Superior temporal gyrus (tissue), 1 donor: ENCODE measurements around the gene STK4.

Source experiments
- DNase-seq: peaks from one replicate; pipeline ENCODE4 v3.0.0-alpha.2; 2016; ENCODE audit errors: extremely low spot score

The STK4 gene

GRCh38 chr20:44954211-44954610 lies 12.1 kb upstream of the STK4 start:
- DNase-seq: no peak

- DNase-seq: no peak
Observed at GRCh38 chr20:44955270-44955669, 11.0 kb upstream of the STK4 start.

- no peak for DNase-seq
Observed at GRCh38 chr20:44956410-44956809, 9.9 kb upstream of the STK4 start.

- DNase-seq: no peak
Observed at GRCh38 chr20:44958276-44958675, 8.0 kb upstream of the STK4 start.

DNA sequence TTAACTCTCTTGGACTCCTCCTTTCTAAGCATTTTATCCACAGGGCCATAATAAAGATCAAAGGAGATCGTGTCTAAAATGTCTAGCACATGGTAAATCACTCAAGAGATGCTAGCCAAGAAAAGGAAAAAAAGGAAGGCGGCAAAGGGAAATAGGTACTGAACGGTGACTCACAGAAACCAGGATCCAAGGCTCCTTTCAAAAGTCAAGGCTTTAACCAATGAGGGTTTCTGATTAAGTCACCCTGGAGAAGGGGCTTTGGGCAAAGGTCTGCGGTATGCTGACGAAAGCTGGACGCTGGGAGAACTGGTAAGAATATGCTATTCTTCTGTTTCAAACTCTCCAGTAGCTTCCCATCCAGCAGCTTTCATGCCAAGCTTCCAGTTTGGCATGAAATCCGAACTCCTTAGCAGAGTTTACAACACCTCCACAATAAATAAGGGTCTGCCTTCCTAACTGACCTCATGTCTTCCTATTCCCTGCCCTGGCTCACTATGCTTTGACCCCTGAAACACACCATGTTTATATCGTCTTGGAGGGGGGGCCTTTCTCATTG lies 7.2 kb upstream of the STK4 start:
- no peak for DNase-seq

DNA sequence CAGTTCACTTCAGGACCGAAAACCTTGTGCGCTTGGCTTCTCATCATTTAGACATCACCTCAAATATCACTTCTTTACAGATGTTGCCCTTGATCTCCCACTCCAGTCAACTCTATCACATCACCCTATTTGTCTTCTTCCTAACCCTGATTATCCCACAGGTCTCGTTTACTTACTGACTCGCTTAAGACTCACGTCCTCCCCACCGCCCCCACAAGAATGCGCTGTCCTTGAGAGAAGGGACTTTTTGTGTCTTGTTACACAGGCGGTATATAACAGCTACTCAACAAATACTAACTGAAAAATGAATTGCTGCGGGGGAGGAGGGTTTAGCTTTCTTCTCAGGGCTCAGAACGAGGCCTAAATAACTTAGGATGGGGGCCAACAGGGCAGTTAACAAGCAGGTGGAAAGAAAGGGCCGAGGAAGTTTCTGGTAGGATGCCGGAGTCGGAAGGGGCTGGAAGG lies 6.6 kb upstream of the STK4 start:
- peak; percentile 50 for DNase-seq

- peak; percentile 94 for DNase-seq
Observed at GRCh38 chr20:44960103-44960852, 6.0 kb upstream of the STK4 start, which contains the start of gene TOMM34. TOMM34 (minus strand) TSS chr20:44960397; CDS start chr20:44960333, 64 bp downstream.

- DNase-seq: no peak
Observed at GRCh38 chr20:44961011-44961869, 5.1 kb upstream of the STK4 start.

- no peak for DNase-seq
Observed at GRCh38 chr20:44961870-44962267, 4.4 kb upstream of the STK4 start.

DNA sequence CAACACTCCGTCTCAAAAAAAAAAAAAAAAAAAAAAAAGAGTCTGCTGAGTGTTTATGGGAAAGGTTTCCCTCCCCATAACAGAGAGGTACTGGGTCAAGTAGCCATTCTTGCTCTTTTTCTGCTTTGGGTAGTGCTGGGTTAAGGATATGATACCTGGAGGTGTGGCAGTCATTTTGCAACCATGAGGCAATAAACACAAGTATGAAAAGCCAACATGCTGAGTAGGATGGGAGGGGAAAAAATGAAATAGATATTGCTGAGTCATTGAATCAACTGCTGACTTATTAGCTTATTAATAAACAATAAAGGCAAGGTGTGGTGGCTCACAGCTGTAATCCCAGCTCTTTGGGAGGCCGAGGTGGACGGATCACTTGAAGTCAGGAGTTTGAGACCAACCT lies 3.8 kb upstream of the STK4 start:
- no peak for DNase-seq

- no peak for DNase-seq
Observed at GRCh38 chr20:44963325-44964215, 2.7 kb upstream of the STK4 start.

DNA sequence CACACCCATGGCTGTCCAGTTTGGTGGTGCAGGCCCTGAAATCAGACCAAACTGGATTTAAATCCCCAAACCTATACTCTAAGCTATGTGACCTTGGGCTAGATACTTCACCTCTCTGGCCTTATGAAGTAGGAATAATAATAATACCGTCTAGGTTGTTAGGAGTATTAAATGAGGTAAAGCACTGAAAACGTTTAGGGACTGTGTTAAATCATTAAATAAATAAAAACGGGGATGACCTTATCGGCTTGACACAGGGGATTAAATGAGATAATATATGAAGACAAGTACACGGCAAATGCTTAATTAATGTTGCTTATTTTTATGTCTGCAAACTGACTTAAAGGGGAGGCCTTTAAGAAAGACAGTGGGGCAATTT lies 672 bp upstream of the STK4 start:
- DNase-seq: no peak

- DNase-seq: no peak
Observed at GRCh38 chr20:44967207-44967807, 995 bp downstream of the STK4 start.

DNA sequence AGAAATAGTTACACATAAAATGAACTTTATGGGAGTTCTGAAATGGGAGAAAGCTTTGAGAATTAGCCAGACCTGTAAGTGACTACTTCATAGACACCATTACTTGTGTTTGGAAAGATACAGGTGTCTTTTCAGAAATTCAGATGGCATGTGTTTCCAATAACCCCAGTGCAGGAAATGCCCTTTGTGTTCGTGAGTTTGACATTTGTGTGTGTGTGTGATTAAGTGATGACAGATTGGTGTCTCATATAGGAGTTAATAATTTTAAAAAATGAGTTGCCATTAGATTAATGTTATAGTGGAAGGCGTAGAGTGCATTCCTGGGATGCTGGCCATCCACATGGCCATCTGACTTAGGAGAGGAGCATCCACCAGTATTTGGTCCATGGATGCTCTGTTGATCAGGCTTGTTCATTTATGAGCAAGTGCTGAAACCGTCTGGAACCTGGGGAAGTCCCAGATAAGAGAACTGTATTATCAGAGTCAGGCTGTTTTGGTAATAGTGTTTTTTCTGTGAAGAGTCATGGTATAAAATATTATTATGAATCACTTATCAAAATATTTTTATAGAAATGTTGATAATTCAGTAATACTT lies 3.1 kb downstream of the STK4 start:
- DNase-seq: no peak

- DNase-seq: no peak
Observed at GRCh38 chr20:44970243-44970757, 4.0 kb downstream of the STK4 start.

DNA sequence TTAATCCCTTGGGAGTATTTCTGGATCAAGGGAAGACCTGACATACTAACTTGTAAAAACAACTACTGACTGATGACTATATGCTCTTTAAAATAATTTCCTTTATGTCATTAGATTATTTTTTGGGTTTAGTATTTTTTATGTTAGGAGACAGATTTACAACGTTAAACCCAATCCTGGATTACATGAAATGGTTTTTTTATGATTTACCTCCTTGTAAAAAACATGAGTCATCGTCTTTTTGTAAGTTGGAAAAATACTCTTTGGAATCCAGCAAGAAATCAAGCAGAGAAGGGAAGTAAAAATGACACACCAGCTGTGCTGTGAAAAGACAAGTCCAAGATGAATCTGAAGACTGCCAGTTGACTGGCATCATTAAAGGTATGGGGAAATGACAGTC lies 6.7 kb downstream of the STK4 start:
- peak; percentile 75 for DNase-seq

DNA sequence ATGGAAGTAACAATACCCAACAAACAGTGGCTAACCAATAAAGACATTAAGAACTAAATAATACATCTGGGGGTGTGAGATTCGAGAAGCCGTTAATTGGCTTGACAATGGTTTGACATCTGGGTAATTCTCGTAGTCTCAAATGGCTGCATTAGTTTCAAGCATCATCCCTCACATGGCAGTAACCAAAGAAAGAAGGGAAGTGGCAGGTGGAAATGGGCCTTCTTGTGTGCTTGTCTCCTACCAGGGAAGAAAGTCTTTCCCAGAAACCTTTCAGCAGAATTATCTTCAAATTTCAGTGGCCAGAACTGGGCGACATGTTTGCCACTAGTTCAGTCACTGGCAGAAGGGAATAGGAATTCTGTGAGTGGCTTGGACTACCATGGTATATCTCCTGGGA lies 10.4 kb downstream of the STK4 start:
- DNase-seq: no peak

GRCh38 chr20:44979090-44979621 lies 12.8 kb downstream of the STK4 start:
- no peak for DNase-seq

DNA sequence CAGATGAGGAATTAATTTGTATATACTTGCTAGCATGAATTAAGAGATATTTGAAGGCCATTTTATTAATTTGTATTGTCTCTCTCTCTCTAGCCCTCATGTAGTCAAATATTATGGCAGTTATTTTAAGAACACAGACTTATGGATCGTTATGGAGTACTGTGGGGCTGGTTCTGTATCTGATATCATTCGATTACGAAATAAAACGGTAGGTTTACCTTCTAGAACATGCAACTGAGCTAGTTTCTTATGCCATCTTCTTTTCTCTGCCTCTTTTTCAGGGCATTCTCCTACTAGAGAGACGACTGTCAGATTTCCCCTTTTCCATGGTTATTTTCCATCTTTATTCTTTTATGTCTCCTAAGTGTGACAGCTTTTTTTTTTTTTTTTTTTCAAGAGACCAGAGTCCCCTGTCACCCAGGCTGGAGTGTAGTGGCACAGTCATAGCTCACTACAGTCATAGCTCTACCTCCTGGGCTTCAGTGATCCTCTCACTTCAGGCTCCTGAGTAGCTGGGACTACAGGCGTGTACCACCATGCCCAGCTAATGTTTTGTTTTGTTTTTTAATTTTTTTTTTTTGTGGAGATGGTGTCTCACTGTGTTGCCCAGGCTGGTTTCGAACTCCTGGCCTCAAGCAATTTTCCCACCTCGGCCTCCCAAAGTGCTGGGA lies 15.6 kb downstream of the STK4 start:
- DNase-seq: no peak
